ENCODE results near the gene C10orf143. TPM values are rescaled to one million over a fixed set of nuclear protein-coding genes. Genes with fewer than 3 reads are reported as not detected.

C10orf143 gene
- total RNA-seq, 2 donors from 2014 or later = 1.5 to 1.9 TPM

DNA sequence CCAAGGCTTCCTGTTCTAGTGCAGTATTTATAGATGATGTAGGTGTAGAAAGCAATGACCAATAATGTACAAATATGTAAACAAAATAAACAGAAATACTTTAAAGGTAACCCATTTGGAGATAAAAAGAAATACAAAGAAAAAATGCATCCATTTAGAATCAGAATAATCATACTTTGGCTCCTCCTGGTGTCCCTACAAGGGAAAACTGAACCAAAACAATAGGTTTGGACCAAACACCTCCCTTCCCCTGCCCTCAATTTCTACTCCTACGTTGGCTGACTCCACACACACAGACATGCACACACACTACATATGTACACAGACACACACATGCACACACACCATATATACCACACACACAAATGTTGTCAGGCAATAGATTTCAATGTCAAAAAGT lies 36.0 kb downstream of the C10orf143 start:
- Histone ChIP-seq H3K27ac (ENCODE audit: low read depth, low read length) (no peak overlapping the region), H3K9me3 (ENCODE audit: control insufficient read depth, low read length) (peaks cover 14% of the 10 kb centered on the region), H3K9ac (ENCODE audit: extremely low read depth, low read length, poor library complexity, severe bottlenecking) (no peak overlapping the region), H3K4me1 (ENCODE audit: control insufficient read depth, insufficient read depth, low read length) (no peaks in the 10 kb centered on the region), H3K4me3 (ENCODE audit: low read length) (no peak overlapping the region), H3K36me3 (ENCODE audit: control insufficient read depth, insufficient read depth, low read length) (no peaks in the 10 kb centered on the region), H3K27me3 (ENCODE audit: control insufficient read depth, insufficient read depth, low read length, poor library complexity, severe bottlenecking) (no peaks in the 10 kb centered on the region)
- H3K4me3 Mint-ChIP-seq = no peak overlapping the region
- H3K27me3 Mint-ChIP-seq (ENCODE audit: insufficient read depth) = peaks cover 2% of the 10 kb centered on the region
- no peaks in the 10 kb centered on the region for H3K4me1 Mint-ChIP-seq
- H3K36me3 Mint-ChIP-seq (ENCODE audit: low read depth) = no peaks in the 10 kb centered on the region
- DNase-seq = no peak
- WGBS, 2 experiments (ENCODE audit: insufficient coverage in 1 of 2, insufficient read length in 1 of 2) = 77% methylated on average over 1 of the region's 1 CpG; no CpG with 5 or more reads in 1 of the 2 experiments
- peaks cover 11% of the 10 kb centered on the region for H3K9me3 Mint-ChIP-seq
- no peak overlapping the region for H3K27ac Mint-ChIP-seq
- TF ChIP-seq CTCF (conservative IDR thresholded peaks at IDR 0.05) = peak; percentile 35

GRCh38 chr10:130073912-130074311 lies 36.7 kb downstream of the C10orf143 start:
- TF ChIP-seq CTCF (conservative IDR thresholded peaks at IDR 0.05) = no peak
- Histone ChIP-seq H3K4me1 (ENCODE audit: control insufficient read depth, insufficient read depth, low read length) (no peaks in the 10 kb centered on the region), H3K9ac (ENCODE audit: extremely low read depth, low read length, poor library complexity, severe bottlenecking) (no peak overlapping the region), H3K4me3 (ENCODE audit: low read length) (no peak overlapping the region), H3K27ac (ENCODE audit: low read depth, low read length) (no peak overlapping the region), H3K36me3 (ENCODE audit: control insufficient read depth, insufficient read depth, low read length) (no peaks in the 10 kb centered on the region), H3K9me3 (ENCODE audit: control insufficient read depth, low read length) (peaks cover 14% of the 10 kb centered on the region), H3K27me3 (ENCODE audit: control insufficient read depth, insufficient read depth, low read length, poor library complexity, severe bottlenecking) (no peaks in the 10 kb centered on the region)
- WGBS, 2 experiments (ENCODE audit: insufficient coverage in 1 of 2, insufficient read length in 1 of 2) = 90 to 95% methylated on average over 6 to 8 of the region's 8 CpGs
- H3K27ac Mint-ChIP-seq = no peak overlapping the region
- peaks cover 11% of the 10 kb centered on the region for H3K9me3 Mint-ChIP-seq
- peaks cover 8% of the 10 kb centered on the region for H3K27me3 Mint-ChIP-seq (ENCODE audit: insufficient read depth)
- no peak for DNase-seq
- no peaks in the 10 kb centered on the region for H3K4me1 Mint-ChIP-seq
- H3K4me3 Mint-ChIP-seq = no peak overlapping the region
- H3K36me3 Mint-ChIP-seq (ENCODE audit: low read depth) = no peaks in the 10 kb centered on the region

- Histone ChIP-seq H3K27ac (ENCODE audit: low read depth, low read length) (no peak overlapping the region), H3K4me1 (ENCODE audit: control insufficient read depth, insufficient read depth, low read length) (no peaks in the 10 kb centered on the region), H3K4me3 (ENCODE audit: low read length) (no peak overlapping the region), H3K27me3 (ENCODE audit: control insufficient read depth, insufficient read depth, low read length, poor library complexity, severe bottlenecking) (no peaks in the 10 kb centered on the region), H3K9ac (ENCODE audit: extremely low read depth, low read length, poor library complexity, severe bottlenecking) (no peak overlapping the region), H3K36me3 (ENCODE audit: control insufficient read depth, insufficient read depth, low read length) (no peaks in the 10 kb centered on the region), H3K9me3 (ENCODE audit: control insufficient read depth, low read length) (peaks cover 14% of the 10 kb centered on the region)
- Mint-ChIP-seq H3K36me3 (ENCODE audit: low read depth) (no peaks in the 10 kb centered on the region), H3K4me1 (no peaks in the 10 kb centered on the region), H3K27ac (no peak overlapping the region), H3K9me3 (peaks cover 11% of the 10 kb centered on the region), H3K4me3 (no peak overlapping the region), H3K27me3 (ENCODE audit: insufficient read depth) (peaks cover 11% of the 10 kb centered on the region)
- no peak for DNase-seq
- TF ChIP-seq CTCF (conservative IDR thresholded peaks at IDR 0.05) = no peak
Measured at GRCh38 chr10:130072247-130072646, 38.4 kb downstream of the C10orf143 start.
